ENCODE measurements around the gene MAP1B. TPM values are rescaled to one million over a fixed set of nuclear protein-coding genes. Genes with fewer than 3 reads are reported as not detected.
A peak's percentile ranks its signal among the peaks of the same experiment; 100 is the strongest.

Gene MAP1B
- total and polyA plus RNA-seq, 8 donors: 2.1 to 985 (median 24.7) TPM

GRCh38 chr5:72255237-72255636 lies 148.0 kb downstream of the MAP1B start:
- Histone ChIP-seq H3K27ac (no peak overlapping the region), H3K36me3 (peaks cover 0 to 3% (median 0%) of the 10 kb centered on the region in 4 donors), H3K9me3 (no peaks in the 10 kb centered on the region), H3K27me3 (no peaks in the 10 kb centered on the region), H3K4me3 (no peak overlapping the region), H3K4me1 (peaks cover 0 to 34% (median 11%) of the 10 kb centered on the region in 4 donors)
- no peak for DNase-seq
- 66 to 83% (median 78%) methylated on average over 3 of the region's 3 CpGs for WGBS, 5 donors
- intact Hi-C loops (cut with DNase I; ENCODE audit: low total_unique reads): no loop called here
- TF ChIP-seq, protein P1, sequence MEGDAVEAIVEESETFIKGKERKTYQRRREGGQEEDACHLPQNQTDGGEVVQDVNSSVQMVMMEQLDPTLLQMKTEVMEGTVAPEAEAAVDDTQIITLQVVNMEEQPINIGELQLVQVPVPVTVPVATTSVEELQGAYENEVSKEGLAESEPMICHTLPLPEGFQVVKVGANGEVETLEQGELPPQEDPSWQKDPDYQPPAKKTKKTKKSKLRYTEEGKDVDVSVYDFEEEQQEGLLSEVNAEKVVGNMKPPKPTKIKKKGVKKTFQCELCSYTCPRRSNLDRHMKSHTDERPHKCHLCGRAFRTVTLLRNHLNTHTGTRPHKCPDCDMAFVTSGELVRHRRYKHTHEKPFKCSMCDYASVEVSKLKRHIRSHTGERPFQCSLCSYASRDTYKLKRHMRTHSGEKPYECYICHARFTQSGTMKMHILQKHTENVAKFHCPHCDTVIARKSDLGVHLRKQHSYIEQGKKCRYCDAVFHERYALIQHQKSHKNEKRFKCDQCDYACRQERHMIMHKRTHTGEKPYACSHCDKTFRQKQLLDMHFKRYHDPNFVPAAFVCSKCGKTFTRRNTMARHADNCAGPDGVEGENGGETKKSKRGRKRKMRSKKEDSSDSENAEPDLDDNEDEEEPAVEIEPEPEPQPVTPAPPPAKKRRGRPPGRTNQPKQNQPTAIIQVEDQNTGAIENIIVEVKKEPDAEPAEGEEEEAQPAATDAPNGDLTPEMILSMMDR (IDR thresholded peaks at IDR 0.05): no peak
- TF ChIP-seq POLR2AphosphoS5 (IDR thresholded peaks at IDR 0.05) (no peak), EP300 (IDR thresholded peaks at IDR 0.05) (no peak), POLR2A (IDR thresholded peaks at IDR 0.05) (no peak)

GRCh38 chr5:72255670-72256069 lies 148.4 kb downstream of the MAP1B start:
- peak overlapping the region in 1 of 5 donors; percentile 5 for H3K27ac ChIP-seq
- H3K36me3 ChIP-seq: peaks cover 0 to 3% (median 0%) of the 10 kb centered on the region in 4 donors
- H3K4me3 ChIP-seq: no peak overlapping the region
- H3K27me3 ChIP-seq: no peaks in the 10 kb centered on the region
- 38 to 74% (median 53%) methylated on average over 2 of the region's 2 CpGs for WGBS, 5 donors
- H3K4me1 ChIP-seq: peaks cover 0 to 32% (median 11%) of the 10 kb centered on the region in 4 donors
- H3K9me3 ChIP-seq: no peaks in the 10 kb centered on the region
- DNase-seq: no peak
- intact Hi-C loops (cut with DNase I; ENCODE audit: low total_unique reads): no loop called here
- TF ChIP-seq, protein P1 (IDR thresholded peaks at IDR 0.05): no peak
- TF ChIP-seq POLR2AphosphoS5 (IDR thresholded peaks at IDR 0.05) (no peak), POLR2A (IDR thresholded peaks at IDR 0.05) (no peak), EP300 (IDR thresholded peaks at IDR 0.05) (no peak)

DNA sequence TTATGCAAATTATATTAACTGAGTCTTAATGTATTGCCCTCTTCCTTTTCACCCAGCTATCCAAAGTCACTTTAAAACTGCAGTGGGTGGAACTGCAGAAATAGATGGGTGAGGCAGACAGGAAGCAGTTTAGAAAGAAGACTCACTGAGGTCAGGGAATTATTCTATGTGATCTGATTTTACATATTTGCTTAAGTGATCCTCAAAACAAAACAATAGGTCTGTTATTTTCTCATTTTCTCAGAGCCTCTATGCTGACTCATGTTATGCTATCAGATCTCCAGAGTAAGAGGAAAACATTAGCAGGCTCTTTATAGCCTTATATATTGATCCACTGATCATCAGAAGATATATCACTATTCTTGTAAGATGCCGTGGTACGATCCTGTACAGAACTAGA lies 149.3 kb downstream of the MAP1B start:
- WGBS, 5 donors: 76 to 88% (median 83%) methylated on average over 2 of the region's 2 CpGs
- TF ChIP-seq EP300 (IDR thresholded peaks at IDR 0.05): no peak
- no peak for TF ChIP-seq POLR2AphosphoS5 (IDR thresholded peaks at IDR 0.05)
- no peak for TF ChIP-seq POLR2A (IDR thresholded peaks at IDR 0.05)
- TF ChIP-seq, protein P1 (IDR thresholded peaks at IDR 0.05): no peak
- peaks cover 0 to 3% (median 0%) of the 10 kb centered on the region in 4 donors for H3K36me3 ChIP-seq
- intact Hi-C loops (cut with DNase I; ENCODE audit: low total_unique reads): no loop called here
- H3K27me3 ChIP-seq: no peaks in the 10 kb centered on the region
- DNase-seq: no peak
- peaks cover 0 to 23% (median 9%) of the 10 kb centered on the region in 4 donors for H3K4me1 ChIP-seq
- H3K9me3 ChIP-seq: no peaks in the 10 kb centered on the region
- H3K27ac ChIP-seq: no peak overlapping the region
- H3K4me3 ChIP-seq: no peak overlapping the region

Small RNAs within 50 kb of the gene (small RNA-seq; reads per million reads assigned to genes)
- 0 to 0.31 (median 0) reads per million in 4 donors for gene MIR4803

Other genes with a start within 250 kb of the MAP1B start
- gene MRPS27, start 212.8 kb downstream of the MAP1B start, total RNA-seq: 10 to 100 TPM; 14.8 to 43.3 (median 21.0) TPM
- 10 to 100 TPM; 22.0 to 24.5 (median 24.3) TPM for gene MRPS27, start 212.8 kb downstream of the MAP1B start, polyA plus RNA-seq
- gene PTCD2, start 212.9 kb downstream of the MAP1B start, total RNA-seq: 10 to 100 TPM in 1 of 5 donors, 1 to 10 TPM in 4; 1.3 to 56.7 (median 2.9) TPM
- 1 to 10 TPM; 1.7 to 3.8 (median 2.3) TPM for gene PTCD2, start 212.9 kb downstream of the MAP1B start, polyA plus RNA-seq